Mammary epithelial cell (primary cell): ENCODE data around the gene EPB42.
A peak's percentile ranks its signal among the peaks of the same experiment; 100 is the strongest.

ENCODE experiments used
- CTCF ChIP-seq, 2 donors: IDR thresholded peaks in 1 of 2; conservative IDR thresholded peaks in 1 of 2; 2 replicates each; pipeline ENCODE4 v1.5.1; 2011 to 2012; ENCODE audit warnings: inconsistent platforms in 2 of 2, low read length in 2 of 2, mild to moderate bottlenecking in 2 of 2, control low read depth in 1 of 2, low read depth in 1 of 2; ENCODE audit not compliant: insufficient read depth in 1 of 2; ENCODE audit errors: extremely low read depth in 1 of 2
- EZH2 ChIP-seq: IDR thresholded peaks from 2 replicates; pipeline ENCODE4 v1.6.1; 2012; ENCODE audit warnings: low read length, inconsistent platforms, borderline replicate concordance

GRCh38 chr15:43185157-43186002, 35.4 kb downstream of the EPB42 start, which contains the start of gene CCNDBP1:
- peak; percentile 10 to 51 for TF ChIP-seq CTCF (conservative IDR thresholded peaks at IDR 0.05 in 1 of 2, IDR thresholded peaks at IDR 0.05 in 1 of 2; ENCODE audit: extremely low read depth in 1 of 2, insufficient read depth in 1 of 2, low read depth in 1 of 2, low read length in 2 of 2)
- TF ChIP-seq EZH2, result no peak
